OCI-LY3 (cell line): ENCODE data around the gene ASIC4.

ENCODE experiments used
- H2AFZ ChIP-seq: fragments of 200-600, 300-600 bp; shearing (Covaris generic); 2 replicates; pipeline ENCODE4 v1.6.0; 2014; ENCODE audit warnings: antibody characterized with exemption, low read depth, low read length
- H3K27ac ChIP-seq: fragments of 200-600, 300-600 bp; sonication (generic); 2 replicates; pipeline ENCODE4 v1.5.1; 2014; ENCODE audit warnings: mild to moderate bottlenecking, low read length, moderate library complexity, mixed read lengths
- H3K27me3 ChIP-seq: fragments of 200-600, 300-600 bp; sonication (generic); 2 replicates; pipeline ENCODE4 v1.6.1; 2014; ENCODE audit warnings: low read depth, low read length, mixed read lengths
- H3K36me3 ChIP-seq: fragments of 200-600, 300-600 bp; sonication (generic); replicated peaks from 2 replicates; pipeline ENCODE3; 2014; ENCODE audit warnings: low read depth, low read length, mixed read lengths
- H3K4me1 ChIP-seq: fragments of 300-600, 200-600 bp; sonication (generic); 2 replicates; pipeline ENCODE4 v1.6.1; 2014; ENCODE audit warnings: low read length, mixed read lengths
- H3K4me2 ChIP-seq: fragments of 200-600, 300-600 bp; sonication (generic); 2 replicates; pipeline ENCODE4 v1.6.1; 2014; ENCODE audit warnings: low read length, mixed read lengths
- H3K4me3 ChIP-seq: fragments of 300-600, 200-600 bp; sonication (generic); 2 replicates; pipeline ENCODE4 v1.5.1; 2014; ENCODE audit warnings: antibody characterized with exemption, mild to moderate bottlenecking, low read length, moderate library complexity
- H3K79me2 ChIP-seq: fragments of 300-600, 200-600 bp; shearing (Covaris generic); 2 replicates; pipeline ENCODE4 v1.6.1; 2014; ENCODE audit warnings: mild to moderate bottlenecking, low read length, mixed read lengths
- H3K9ac ChIP-seq: fragments of 300-600, 200-600 bp; shearing (Covaris generic); 2 replicates; pipeline ENCODE4 v1.6.0; 2014; ENCODE audit warnings: mild to moderate bottlenecking, low read length, moderate library complexity
- H3K9me3 ChIP-seq: fragments of 200-600, 300-600 bp; shearing (Covaris generic); 2 replicates; pipeline ENCODE4 v1.6.1; 2014; ENCODE audit warnings: low read length, mixed read lengths; ENCODE audit not compliant: insufficient read depth
- H4K20me1 ChIP-seq: fragments of 200-600, 300-600 bp; sonication (generic); 2 replicates; pipeline ENCODE4 v1.6.1; 2016; ENCODE audit warnings: low read length, mixed read lengths; ENCODE audit not compliant: insufficient read depth
- EZH2phosphoT487 ChIP-seq: fragments of 200-600 bp; shearing (Covaris generic); IDR thresholded peaks from 2 replicates; pipeline ENCODE4 v1.6.1; 2018; ENCODE audit warnings: antibody characterized with exemption, mixed run types, low read depth
- TF ChIP-seq, protein P1 (sequence below): fragments of 200-600, 300-600 bp; sonication (generic); IDR thresholded peaks from 2 replicates; pipeline ENCODE4 v1.5.1; 2014; ENCODE audit warnings: antibody characterized with exemption, low read length, low read depth

The ASIC4 gene

GRCh38 chr2:219475697-219476651 is 38.3 kb upstream of the ASIC4 start:
- no peak overlapping the region for H3K27ac ChIP-seq
- no peaks in the 10 kb centered on the region for H4K20me1 ChIP-seq
- H3K36me3 ChIP-seq: no peaks in the 10 kb centered on the region
- no peaks in the 10 kb centered on the region for H3K79me2 ChIP-seq
- no peaks in the 10 kb centered on the region for H3K9me3 ChIP-seq
- H3K4me3 ChIP-seq: no peak overlapping the region
- H3K9ac ChIP-seq: no peak overlapping the region
- no peaks in the 10 kb centered on the region; the same call in none of the 2 replicates for H3K27me3 ChIP-seq
- no peak for TF ChIP-seq EZH2phosphoT487
- TF ChIP-seq, protein P1, sequence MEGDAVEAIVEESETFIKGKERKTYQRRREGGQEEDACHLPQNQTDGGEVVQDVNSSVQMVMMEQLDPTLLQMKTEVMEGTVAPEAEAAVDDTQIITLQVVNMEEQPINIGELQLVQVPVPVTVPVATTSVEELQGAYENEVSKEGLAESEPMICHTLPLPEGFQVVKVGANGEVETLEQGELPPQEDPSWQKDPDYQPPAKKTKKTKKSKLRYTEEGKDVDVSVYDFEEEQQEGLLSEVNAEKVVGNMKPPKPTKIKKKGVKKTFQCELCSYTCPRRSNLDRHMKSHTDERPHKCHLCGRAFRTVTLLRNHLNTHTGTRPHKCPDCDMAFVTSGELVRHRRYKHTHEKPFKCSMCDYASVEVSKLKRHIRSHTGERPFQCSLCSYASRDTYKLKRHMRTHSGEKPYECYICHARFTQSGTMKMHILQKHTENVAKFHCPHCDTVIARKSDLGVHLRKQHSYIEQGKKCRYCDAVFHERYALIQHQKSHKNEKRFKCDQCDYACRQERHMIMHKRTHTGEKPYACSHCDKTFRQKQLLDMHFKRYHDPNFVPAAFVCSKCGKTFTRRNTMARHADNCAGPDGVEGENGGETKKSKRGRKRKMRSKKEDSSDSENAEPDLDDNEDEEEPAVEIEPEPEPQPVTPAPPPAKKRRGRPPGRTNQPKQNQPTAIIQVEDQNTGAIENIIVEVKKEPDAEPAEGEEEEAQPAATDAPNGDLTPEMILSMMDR: peak; percentile 67
- H3K4me2 ChIP-seq: peak overlapping the region; percentile 36; the same call in 1 of the 2 replicates
- H2AFZ ChIP-seq: no peak overlapping the region
- H3K4me1 ChIP-seq: no peaks in the 10 kb centered on the region

DNA sequence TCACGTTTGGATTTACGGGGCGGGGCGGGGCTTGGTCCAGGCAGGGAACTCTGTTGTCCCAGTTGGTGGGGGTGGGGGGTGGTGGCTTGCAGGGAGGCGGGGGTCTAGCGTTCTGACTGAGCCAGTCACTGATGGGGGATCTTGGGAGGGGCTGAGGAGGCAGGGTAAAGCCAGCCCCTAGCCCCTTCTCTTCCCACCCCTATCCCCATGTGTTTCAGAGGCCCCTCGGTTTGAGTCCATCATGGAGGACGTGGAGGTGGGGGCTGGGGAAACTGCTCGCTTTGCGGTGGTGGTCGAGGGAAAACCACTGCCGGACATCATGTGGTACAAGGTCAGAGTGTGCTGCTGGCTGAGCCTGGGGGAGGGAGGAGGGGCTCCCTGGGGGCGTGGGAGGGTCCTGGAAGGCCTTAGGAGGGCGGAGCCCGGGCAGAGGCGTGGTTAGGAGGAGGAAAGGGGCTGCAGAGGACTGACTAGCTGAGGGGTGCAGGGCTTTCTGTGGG is 37.6 kb upstream of the ASIC4 start:
- Histone ChIP-seq H3K9ac (no peak overlapping the region), H3K4me3 (no peak overlapping the region), H2AFZ (no peak overlapping the region), H3K36me3 (no peaks in the 10 kb centered on the region), H3K27ac (no peak overlapping the region), H3K9me3 (no peaks in the 10 kb centered on the region), H3K27me3 (no peaks in the 10 kb centered on the region; the same call in none of the 2 replicates), H4K20me1 (no peaks in the 10 kb centered on the region), H3K79me2 (no peaks in the 10 kb centered on the region), H3K4me1 (no peaks in the 10 kb centered on the region), H3K4me2 (peak overlapping the region; percentile 36; the same call in 1 of the 2 replicates)
- TF ChIP-seq, protein P1: no peak
- TF ChIP-seq EZH2phosphoT487: no peak

DNA sequence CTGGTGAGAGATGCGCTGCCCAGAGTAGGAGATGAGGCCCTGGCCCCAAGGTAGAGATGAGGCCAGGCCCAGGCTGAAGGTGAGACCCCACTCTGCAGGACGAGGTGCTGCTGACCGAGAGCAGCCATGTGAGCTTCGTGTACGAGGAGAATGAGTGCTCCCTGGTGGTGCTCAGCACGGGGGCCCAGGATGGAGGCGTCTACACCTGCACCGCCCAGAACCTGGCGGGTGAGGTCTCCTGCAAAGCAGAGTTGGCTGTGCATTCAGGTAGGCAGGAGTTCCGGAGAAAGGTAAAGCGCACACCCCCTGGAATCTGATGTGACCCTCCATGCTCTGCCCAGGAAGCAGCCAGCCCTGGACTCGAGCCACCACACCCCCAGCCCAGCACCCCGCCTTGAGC is 37.1 kb upstream of the ASIC4 start:
- Histone ChIP-seq H3K27ac (no peak overlapping the region), H3K9me3 (no peaks in the 10 kb centered on the region), H3K4me3 (no peak overlapping the region), H3K36me3 (no peaks in the 10 kb centered on the region), H3K9ac (no peak overlapping the region), H3K4me1 (no peaks in the 10 kb centered on the region), H2AFZ (no peak overlapping the region), H4K20me1 (no peaks in the 10 kb centered on the region), H3K79me2 (no peaks in the 10 kb centered on the region), H3K4me2 (no peak overlapping the region), H3K27me3 (no peaks in the 10 kb centered on the region; the same call in none of the 2 replicates)
- no peak for TF ChIP-seq EZH2phosphoT487
- TF ChIP-seq, protein P1: no peak

DNA sequence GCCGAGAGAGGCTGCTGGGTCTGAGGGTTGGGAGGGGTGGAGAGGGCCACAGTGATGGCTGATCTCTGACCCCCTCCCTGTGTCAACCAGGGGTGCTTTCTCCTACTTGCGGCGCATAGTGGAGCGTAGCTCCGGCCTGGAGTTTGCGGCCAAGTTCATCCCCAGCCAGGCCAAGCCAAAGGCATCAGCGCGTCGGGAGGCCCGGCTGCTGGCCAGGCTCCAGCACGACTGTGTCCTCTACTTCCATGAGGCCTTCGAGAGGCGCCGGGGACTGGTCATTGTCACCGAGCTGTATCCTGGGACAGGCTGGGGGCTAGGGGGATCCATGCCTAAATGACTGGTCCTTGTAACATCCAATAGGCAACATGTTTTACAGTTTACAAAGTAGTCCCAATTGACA is 36.5 kb upstream of the ASIC4 start:
- H3K27me3 ChIP-seq: no peaks in the 10 kb centered on the region; the same call in none of the 2 replicates
- H3K79me2 ChIP-seq: no peaks in the 10 kb centered on the region
- no peak for TF ChIP-seq EZH2phosphoT487
- TF ChIP-seq, protein P1: no peak
- no peak overlapping the region for H3K27ac ChIP-seq
- H3K4me2 ChIP-seq: no peak overlapping the region
- H3K4me3 ChIP-seq: no peak overlapping the region
- no peaks in the 10 kb centered on the region for H4K20me1 ChIP-seq
- no peak overlapping the region for H3K9ac ChIP-seq
- no peak overlapping the region for H2AFZ ChIP-seq
- H3K36me3 ChIP-seq: no peaks in the 10 kb centered on the region
- H3K9me3 ChIP-seq: no peaks in the 10 kb centered on the region
- H3K4me1 ChIP-seq: no peaks in the 10 kb centered on the region
